ENCODE data around the gene NDFIP2. TPM values are rescaled to one million over a fixed set of nuclear protein-coding genes. Genes with fewer than 3 reads are reported as not detected.

The NDFIP2 gene
- total RNA-seq, 2 donors from 2014 or later = 84.2 to 130 TPM

- DNase-seq = no peak
- no peaks in the 10 kb centered on the region for H3K4me1 ChIP-seq
- no peak overlapping the region for H3K27ac ChIP-seq
- no peak overlapping the region for H3K9ac ChIP-seq (ENCODE audit: low read depth in 2 of 2, low read length in 2 of 2)
- intact Hi-C loops (cut with DNase I) = no loop called here
- H3K27me3 ChIP-seq = no peaks in the 10 kb centered on the region
- TF ChIP-seq, protein P1, sequence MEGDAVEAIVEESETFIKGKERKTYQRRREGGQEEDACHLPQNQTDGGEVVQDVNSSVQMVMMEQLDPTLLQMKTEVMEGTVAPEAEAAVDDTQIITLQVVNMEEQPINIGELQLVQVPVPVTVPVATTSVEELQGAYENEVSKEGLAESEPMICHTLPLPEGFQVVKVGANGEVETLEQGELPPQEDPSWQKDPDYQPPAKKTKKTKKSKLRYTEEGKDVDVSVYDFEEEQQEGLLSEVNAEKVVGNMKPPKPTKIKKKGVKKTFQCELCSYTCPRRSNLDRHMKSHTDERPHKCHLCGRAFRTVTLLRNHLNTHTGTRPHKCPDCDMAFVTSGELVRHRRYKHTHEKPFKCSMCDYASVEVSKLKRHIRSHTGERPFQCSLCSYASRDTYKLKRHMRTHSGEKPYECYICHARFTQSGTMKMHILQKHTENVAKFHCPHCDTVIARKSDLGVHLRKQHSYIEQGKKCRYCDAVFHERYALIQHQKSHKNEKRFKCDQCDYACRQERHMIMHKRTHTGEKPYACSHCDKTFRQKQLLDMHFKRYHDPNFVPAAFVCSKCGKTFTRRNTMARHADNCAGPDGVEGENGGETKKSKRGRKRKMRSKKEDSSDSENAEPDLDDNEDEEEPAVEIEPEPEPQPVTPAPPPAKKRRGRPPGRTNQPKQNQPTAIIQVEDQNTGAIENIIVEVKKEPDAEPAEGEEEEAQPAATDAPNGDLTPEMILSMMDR (IDR thresholded peaks at IDR 0.05) = no peak
- no peaks in the 10 kb centered on the region for H3K9me3 ChIP-seq
- no peaks in the 10 kb centered on the region for H3K36me3 ChIP-seq
- H3K4me3 ChIP-seq = no peak overlapping the region
Observed at GRCh38 chr13:79447141-79447540, 33.8 kb upstream of the NDFIP2 start.

DNA sequence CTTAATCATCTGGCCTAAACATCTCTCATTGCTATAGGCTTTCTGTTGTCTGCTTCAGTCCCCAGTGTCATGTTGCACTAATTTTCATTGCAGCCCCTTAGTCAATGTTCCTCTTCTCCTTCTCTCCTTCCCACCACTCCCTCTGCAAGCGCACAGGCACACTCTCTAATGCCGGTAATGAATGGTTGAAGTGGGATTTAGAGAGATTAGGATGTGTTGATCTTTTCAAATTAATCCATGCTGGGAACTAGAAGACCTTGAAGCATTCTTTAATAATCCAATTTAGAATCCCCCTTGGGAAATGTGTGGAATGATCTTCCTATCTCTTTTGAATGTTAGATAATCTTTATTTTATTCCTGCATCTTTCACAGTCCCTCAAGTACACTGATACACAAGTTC lies 33.2 kb upstream of the NDFIP2 start:
- Histone ChIP-seq H3K9ac (ENCODE audit: low read depth in 2 of 2, low read length in 2 of 2) (no peak overlapping the region), H3K27me3 (no peaks in the 10 kb centered on the region), H3K36me3 (no peaks in the 10 kb centered on the region), H3K9me3 (no peaks in the 10 kb centered on the region), H3K4me1 (no peaks in the 10 kb centered on the region), H3K4me3 (no peak overlapping the region), H3K27ac (no peak overlapping the region)
- DNase-seq = no peak
- intact Hi-C loops (cut with DNase I) = no loop called here
- TF ChIP-seq, protein P1 (IDR thresholded peaks at IDR 0.05) = no peak

- no peaks in the 10 kb centered on the region for H3K36me3 ChIP-seq
- TF ChIP-seq, protein P1 (IDR thresholded peaks at IDR 0.05) = no peak
- no peaks in the 10 kb centered on the region for H3K4me1 ChIP-seq
- intact Hi-C loops (cut with DNase I) = no loop called here
- no peaks in the 10 kb centered on the region for H3K27me3 ChIP-seq
- H3K9me3 ChIP-seq = no peaks in the 10 kb centered on the region
- no peak for DNase-seq
- no peak overlapping the region for H3K27ac ChIP-seq
- no peak overlapping the region for H3K4me3 ChIP-seq
- no peak overlapping the region for H3K9ac ChIP-seq (ENCODE audit: low read depth in 2 of 2, low read length in 2 of 2)
Observed at GRCh38 chr13:79448413-79448812, 32.5 kb upstream of the NDFIP2 start.

GRCh38 chr13:79450110-79450509 lies 30.8 kb upstream of the NDFIP2 start:
- no peaks in the 10 kb centered on the region for H3K36me3 ChIP-seq
- H3K27me3 ChIP-seq = no peaks in the 10 kb centered on the region
- H3K27ac ChIP-seq = no peak overlapping the region
- H3K9me3 ChIP-seq = no peaks in the 10 kb centered on the region
- no peak overlapping the region for H3K4me3 ChIP-seq
- no peaks in the 10 kb centered on the region for H3K4me1 ChIP-seq
- TF ChIP-seq, protein P1 (IDR thresholded peaks at IDR 0.05) = no peak
- H3K9ac ChIP-seq (ENCODE audit: low read depth in 2 of 2, low read length in 2 of 2) = no peak overlapping the region
- intact Hi-C loops (cut with DNase I) = no loop called here
- DNase-seq = no peak

DNA sequence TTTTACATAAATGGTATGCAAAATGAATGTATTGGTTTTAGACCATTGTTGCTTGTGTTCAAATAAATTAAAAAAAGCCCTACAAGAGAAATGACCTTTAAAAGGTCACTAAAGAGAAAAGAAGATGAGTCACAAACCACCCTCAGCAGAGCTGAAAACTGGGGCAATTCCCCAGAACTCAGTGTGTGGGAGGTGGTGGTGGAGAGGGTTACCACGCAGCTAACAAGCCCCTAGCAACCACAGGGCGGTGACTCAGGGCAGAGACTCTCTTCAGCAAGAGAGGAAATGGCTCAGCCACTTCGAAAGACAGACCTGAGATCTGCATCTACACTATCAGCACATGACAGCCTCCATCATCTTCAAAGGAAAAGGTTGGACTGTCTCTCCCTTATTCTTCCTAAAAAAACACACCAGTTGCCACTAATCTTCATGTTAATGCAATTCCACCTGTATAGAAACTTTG lies 29.4 kb upstream of the NDFIP2 start:
- no peak for DNase-seq
- H3K36me3 ChIP-seq = no peaks in the 10 kb centered on the region
- TF ChIP-seq, protein P1 (IDR thresholded peaks at IDR 0.05) = no peak
- no peak overlapping the region for H3K9ac ChIP-seq (ENCODE audit: low read depth in 2 of 2, low read length in 2 of 2)
- no peak overlapping the region for H3K4me3 ChIP-seq
- no peaks in the 10 kb centered on the region for H3K27me3 ChIP-seq
- H3K9me3 ChIP-seq = no peaks in the 10 kb centered on the region
- no peaks in the 10 kb centered on the region for H3K4me1 ChIP-seq
- H3K27ac ChIP-seq = no peak overlapping the region
- intact Hi-C loops (cut with DNase I) = no loop called here
